IgD-negative memory B cell (primary cell): ENCODE results near the gene SH3RF3. TPM values are rescaled to one million over a fixed set of nuclear protein-coding genes. Genes with fewer than 3 reads are reported as not detected.

ENCODE experiments used
- H3K27ac Mint-ChIP-seq, 3 donors: one replicate each; pipeline ENCODE4 v1.8.0; 2020 to 2022; ENCODE audit warnings: mild to moderate bottlenecking in 3 of 3, mixed read lengths in 3 of 3, moderate library complexity in 1 of 3
- H3K27me3 Mint-ChIP-seq: one replicate; pipeline ENCODE4 v1.8.0; 2021; ENCODE audit warnings: mixed read lengths
- H3K36me3 Mint-ChIP-seq: one replicate; pipeline ENCODE4 v1.8.0; 2020; ENCODE audit warnings: mild to moderate bottlenecking, mixed read lengths
- H3K4me1 Mint-ChIP-seq, 3 donors: one replicate each; pipeline ENCODE4 v1.8.0; 2020 to 2022; ENCODE audit warnings: mixed read lengths in 3 of 3, mild to moderate bottlenecking in 1 of 3
- H3K4me3 Mint-ChIP-seq, 4 donors: one replicate each; pipeline ENCODE4 v1.8.0; 2020 to 2022; ENCODE audit warnings: mild to moderate bottlenecking in 4 of 4, mixed read lengths in 4 of 4, moderate library complexity in 3 of 4
- H3K9me3 Mint-ChIP-seq, 3 donors: one replicate each; pipeline ENCODE4 v1.8.0; 2020 to 2021; ENCODE audit warnings: mixed read lengths in 3 of 3, mild to moderate bottlenecking in 1 of 3
- polyA plus RNA-seq: library from polyadenylated mRNA; unstranded; fragments of 300-500 nt; fragmentation: Illumina TruSeq; gene quantifications from one replicate; pipeline ENCODE4 v1.2.3, GENCODE V29; 2021

The SH3RF3 gene
- polyA plus RNA-seq, 1 donor from 2014 or later, result not detected

GRCh38 chr2:109370399-109371035 lies 241.5 kb downstream of the SH3RF3 start:
- Mint-ChIP-seq H3K27ac (no peak overlapping the region), H3K36me3 (no peaks in the 10 kb centered on the region), H3K4me3 (no peak overlapping the region), H3K9me3 (no peaks in the 10 kb centered on the region), H3K27me3 (no peaks in the 10 kb centered on the region), H3K4me1 (no peaks in the 10 kb centered on the region)

- H3K27ac Mint-ChIP-seq, result peak overlapping the region in 1 of 3 donors; percentile 89
- H3K4me3 Mint-ChIP-seq, result no peak overlapping the region
- no peaks in the 10 kb centered on the region for H3K4me1 Mint-ChIP-seq
- no peaks in the 10 kb centered on the region for H3K36me3 Mint-ChIP-seq
- no peaks in the 10 kb centered on the region for H3K9me3 Mint-ChIP-seq
- no peaks in the 10 kb centered on the region for H3K27me3 Mint-ChIP-seq
Observed at GRCh38 chr2:109371481-109372170, 242.6 kb downstream of the SH3RF3 start.

GRCh38 chr2:109372171-109372568 lies 243.2 kb downstream of the SH3RF3 start:
- Mint-ChIP-seq H3K27ac (peak overlapping the region in 1 of 3 donors; percentile 39), H3K9me3 (no peaks in the 10 kb centered on the region), H3K4me1 (no peaks in the 10 kb centered on the region), H3K4me3 (no peak overlapping the region), H3K36me3 (no peaks in the 10 kb centered on the region), H3K27me3 (no peaks in the 10 kb centered on the region)

- Mint-ChIP-seq H3K9me3 (no peaks in the 10 kb centered on the region), H3K27me3 (no peaks in the 10 kb centered on the region), H3K4me3 (no peak overlapping the region), H3K4me1 (no peaks in the 10 kb centered on the region), H3K36me3 (no peaks in the 10 kb centered on the region), H3K27ac (no peak overlapping the region)
Observed at GRCh38 chr2:109372614-109373013, 243.6 kb downstream of the SH3RF3 start.

GRCh38 chr2:109373791-109374547 lies 245.0 kb downstream of the SH3RF3 start:
- Mint-ChIP-seq H3K9me3 (no peaks in the 10 kb centered on the region), H3K36me3 (no peaks in the 10 kb centered on the region), H3K4me3 (no peak overlapping the region), H3K27me3 (no peaks in the 10 kb centered on the region), H3K4me1 (no peaks in the 10 kb centered on the region), H3K27ac (no peak overlapping the region)

GRCh38 chr2:109374548-109375130 lies 245.6 kb downstream of the SH3RF3 start:
- Mint-ChIP-seq H3K9me3 (no peaks in the 10 kb centered on the region), H3K36me3 (no peaks in the 10 kb centered on the region), H3K4me1 (no peaks in the 10 kb centered on the region), H3K27me3 (no peaks in the 10 kb centered on the region), H3K27ac (no peak overlapping the region), H3K4me3 (no peak overlapping the region)

GRCh38 chr2:109375131-109375561 lies 246.1 kb downstream of the SH3RF3 start:
- H3K27me3 Mint-ChIP-seq, result no peaks in the 10 kb centered on the region
- no peaks in the 10 kb centered on the region for H3K9me3 Mint-ChIP-seq
- H3K36me3 Mint-ChIP-seq, result no peaks in the 10 kb centered on the region
- no peak overlapping the region for H3K27ac Mint-ChIP-seq
- no peaks in the 10 kb centered on the region for H3K4me1 Mint-ChIP-seq
- H3K4me3 Mint-ChIP-seq, result no peak overlapping the region

GRCh38 chr2:109375656-109376055 lies 246.7 kb downstream of the SH3RF3 start:
- Mint-ChIP-seq H3K4me3 (no peak overlapping the region), H3K36me3 (no peaks in the 10 kb centered on the region), H3K27me3 (no peaks in the 10 kb centered on the region), H3K4me1 (no peaks in the 10 kb centered on the region), H3K9me3 (no peaks in the 10 kb centered on the region), H3K27ac (no peak overlapping the region)

- H3K27me3 Mint-ChIP-seq, result no peaks in the 10 kb centered on the region
- H3K4me1 Mint-ChIP-seq, result no peaks in the 10 kb centered on the region
- H3K27ac Mint-ChIP-seq, result no peak overlapping the region
- no peaks in the 10 kb centered on the region for H3K36me3 Mint-ChIP-seq
- no peak overlapping the region for H3K4me3 Mint-ChIP-seq
- H3K9me3 Mint-ChIP-seq, result no peaks in the 10 kb centered on the region
Observed at GRCh38 chr2:109376115-109376514, 247.1 kb downstream of the SH3RF3 start.

- H3K4me3 Mint-ChIP-seq, result no peak overlapping the region
Observed at GRCh38 chr2:109376796-109377495, 247.9 kb downstream of the SH3RF3 start.

GRCh38 chr2:109377976-109378375 lies 249.0 kb downstream of the SH3RF3 start:
- Mint-ChIP-seq H3K9me3 (no peaks in the 10 kb centered on the region), H3K27ac (no peak overlapping the region), H3K36me3 (no peaks in the 10 kb centered on the region), H3K4me1 (no peaks in the 10 kb centered on the region), H3K27me3 (no peaks in the 10 kb centered on the region), H3K4me3 (no peak overlapping the region)

More at GRCh38 chr2:109376796-109377495, 247.9 kb downstream of the SH3RF3 start:
- no peaks in the 10 kb centered on the region for H3K36me3 Mint-ChIP-seq
- H3K4me1 Mint-ChIP-seq, result no peaks in the 10 kb centered on the region
- no peaks in the 10 kb centered on the region for H3K9me3 Mint-ChIP-seq
- no peaks in the 10 kb centered on the region for H3K27me3 Mint-ChIP-seq
- H3K27ac Mint-ChIP-seq, result no peak overlapping the region

- Mint-ChIP-seq H3K4me3 (no peak overlapping the region), H3K36me3 (no peaks in the 10 kb centered on the region), H3K27ac (no peak overlapping the region), H3K9me3 (no peaks in the 10 kb centered on the region), H3K27me3 (no peaks in the 10 kb centered on the region), H3K4me1 (no peaks in the 10 kb centered on the region)
Observed at GRCh38 chr2:109378682-109379081, 249.7 kb downstream of the SH3RF3 start.

GRCh38 chr2:109379507-109379906 lies 250.5 kb downstream of the SH3RF3 start:
- Mint-ChIP-seq H3K36me3 (no peaks in the 10 kb centered on the region), H3K9me3 (no peaks in the 10 kb centered on the region), H3K27me3 (no peaks in the 10 kb centered on the region)

GRCh38 chr2:109380502-109381326 lies 251.7 kb downstream of the SH3RF3 start:
- Mint-ChIP-seq H3K4me1 (peaks cover 0 to 2% (median 0%) of the 10 kb centered on the region in 3 donors), H3K36me3 (no peaks in the 10 kb centered on the region), H3K9me3 (no peaks in the 10 kb centered on the region), H3K4me3 (no peak overlapping the region), H3K27ac (peak overlapping the region in 1 of 3 donors; percentile 63), H3K27me3 (no peaks in the 10 kb centered on the region)

More at GRCh38 chr2:109379507-109379906, 250.5 kb downstream of the SH3RF3 start:
- Mint-ChIP-seq H3K27ac (no peak overlapping the region), H3K4me1 (no peaks in the 10 kb centered on the region), H3K4me3 (no peak overlapping the region)
